ENCODE data around the gene TMEM52B.

TMEM52B gene

DNA sequence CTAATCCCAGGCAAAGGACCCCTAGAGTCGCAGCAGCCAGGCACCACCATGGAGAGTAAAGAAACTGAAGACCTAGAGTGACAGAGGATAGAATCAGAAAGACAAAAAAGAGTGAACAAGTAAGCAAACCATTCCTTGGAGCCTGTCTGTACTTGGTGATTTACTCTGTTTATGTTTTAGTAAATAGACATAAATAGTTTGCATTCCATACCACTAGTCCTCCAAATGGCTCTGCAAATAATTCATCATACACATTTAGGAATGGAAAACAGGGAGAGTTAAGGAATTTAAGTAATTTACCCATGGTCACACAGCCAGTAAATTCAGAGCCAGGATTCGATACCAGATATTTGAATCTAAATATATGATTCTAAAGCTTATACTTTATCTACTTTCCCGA, 9.7 kb upstream of the TMEM52B start:
- H3K4me3 ChIP-seq (replicated peaks; ENCODE audit: low read depth, low read length): no peak overlapping the region
- TF ChIP-seq, protein P1, sequence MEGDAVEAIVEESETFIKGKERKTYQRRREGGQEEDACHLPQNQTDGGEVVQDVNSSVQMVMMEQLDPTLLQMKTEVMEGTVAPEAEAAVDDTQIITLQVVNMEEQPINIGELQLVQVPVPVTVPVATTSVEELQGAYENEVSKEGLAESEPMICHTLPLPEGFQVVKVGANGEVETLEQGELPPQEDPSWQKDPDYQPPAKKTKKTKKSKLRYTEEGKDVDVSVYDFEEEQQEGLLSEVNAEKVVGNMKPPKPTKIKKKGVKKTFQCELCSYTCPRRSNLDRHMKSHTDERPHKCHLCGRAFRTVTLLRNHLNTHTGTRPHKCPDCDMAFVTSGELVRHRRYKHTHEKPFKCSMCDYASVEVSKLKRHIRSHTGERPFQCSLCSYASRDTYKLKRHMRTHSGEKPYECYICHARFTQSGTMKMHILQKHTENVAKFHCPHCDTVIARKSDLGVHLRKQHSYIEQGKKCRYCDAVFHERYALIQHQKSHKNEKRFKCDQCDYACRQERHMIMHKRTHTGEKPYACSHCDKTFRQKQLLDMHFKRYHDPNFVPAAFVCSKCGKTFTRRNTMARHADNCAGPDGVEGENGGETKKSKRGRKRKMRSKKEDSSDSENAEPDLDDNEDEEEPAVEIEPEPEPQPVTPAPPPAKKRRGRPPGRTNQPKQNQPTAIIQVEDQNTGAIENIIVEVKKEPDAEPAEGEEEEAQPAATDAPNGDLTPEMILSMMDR (IDR thresholded peaks at IDR 0.05; ENCODE audit: low read length, missing control alignments): no peak
- DNase-seq (ENCODE audit: low read depth): no peak

DNA sequence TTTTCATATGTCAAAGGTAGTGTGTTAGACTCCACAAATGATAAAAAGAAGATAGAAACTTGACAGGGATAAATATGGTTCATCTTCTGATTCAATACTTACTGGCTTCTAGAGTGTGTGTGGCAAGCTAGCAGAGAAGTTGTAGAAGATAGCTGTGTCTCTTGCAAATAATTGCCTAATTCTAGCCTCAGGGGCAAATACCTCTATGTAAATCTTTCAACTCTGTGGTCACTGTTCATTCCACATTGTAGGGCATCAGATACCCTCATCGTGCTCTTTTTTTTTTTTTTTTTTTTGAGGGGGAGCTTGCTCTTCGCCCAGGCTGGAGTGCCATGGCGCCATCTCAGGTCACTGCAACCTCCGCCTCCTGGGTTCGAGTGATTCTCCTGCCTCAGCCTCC, 8.6 kb upstream of the TMEM52B start:
- TF ChIP-seq, protein P1 (IDR thresholded peaks at IDR 0.05; ENCODE audit: low read length, missing control alignments): no peak
- no peak for DNase-seq (ENCODE audit: low read depth)
- no peak overlapping the region for H3K4me3 ChIP-seq (replicated peaks; ENCODE audit: low read depth, low read length)

DNA sequence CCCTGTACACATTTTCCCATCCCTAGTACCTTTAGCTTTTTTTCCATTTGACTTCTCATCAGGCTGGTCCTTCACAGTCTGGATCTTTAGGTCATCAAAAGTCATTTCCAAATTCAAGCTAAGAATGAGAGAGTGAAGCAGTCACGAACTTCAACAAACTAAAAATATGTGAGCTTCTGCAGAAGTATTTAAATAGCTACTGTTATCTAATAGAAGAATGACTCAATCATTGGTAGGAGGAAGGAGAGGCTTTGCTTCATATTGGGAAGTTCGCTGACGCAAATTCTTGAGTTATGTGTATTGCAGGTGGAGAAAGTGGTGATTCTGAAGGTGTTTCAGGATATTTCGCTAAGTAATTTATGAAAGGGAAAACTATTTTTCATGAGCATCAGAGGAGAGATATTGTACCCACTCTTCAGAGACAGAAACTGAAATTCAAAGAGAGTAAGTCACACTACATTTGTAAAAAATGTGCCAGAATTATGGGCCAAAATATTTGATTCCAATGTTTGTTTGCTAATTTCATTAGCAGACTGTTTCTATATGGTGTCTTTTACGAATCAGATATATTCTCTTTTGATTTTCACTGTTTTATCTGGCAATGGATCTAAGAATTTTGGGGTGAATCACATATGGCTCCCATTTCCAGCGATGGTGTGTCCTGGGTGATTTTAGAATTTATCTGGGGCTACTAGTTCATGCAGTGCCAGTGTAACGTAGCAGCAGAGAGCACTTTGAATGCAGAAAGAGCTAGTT, 6.7 kb upstream of the TMEM52B start, which contains the start of gene OLR1:
TSS of gene OLR1 (minus strand) at position 160 of the 756 bp plus-strand sequence. CDS start at position 105, 55 bp downstream.
- no peak within 1 kb of the TSS for H3K4me3 ChIP-seq (replicated peaks; ENCODE audit: low read depth, low read length)
- peak; percentile 23 for DNase-seq (ENCODE audit: low read depth)
- TF ChIP-seq, protein P1 (IDR thresholded peaks at IDR 0.05; ENCODE audit: low read length, missing control alignments): no peak

DNA sequence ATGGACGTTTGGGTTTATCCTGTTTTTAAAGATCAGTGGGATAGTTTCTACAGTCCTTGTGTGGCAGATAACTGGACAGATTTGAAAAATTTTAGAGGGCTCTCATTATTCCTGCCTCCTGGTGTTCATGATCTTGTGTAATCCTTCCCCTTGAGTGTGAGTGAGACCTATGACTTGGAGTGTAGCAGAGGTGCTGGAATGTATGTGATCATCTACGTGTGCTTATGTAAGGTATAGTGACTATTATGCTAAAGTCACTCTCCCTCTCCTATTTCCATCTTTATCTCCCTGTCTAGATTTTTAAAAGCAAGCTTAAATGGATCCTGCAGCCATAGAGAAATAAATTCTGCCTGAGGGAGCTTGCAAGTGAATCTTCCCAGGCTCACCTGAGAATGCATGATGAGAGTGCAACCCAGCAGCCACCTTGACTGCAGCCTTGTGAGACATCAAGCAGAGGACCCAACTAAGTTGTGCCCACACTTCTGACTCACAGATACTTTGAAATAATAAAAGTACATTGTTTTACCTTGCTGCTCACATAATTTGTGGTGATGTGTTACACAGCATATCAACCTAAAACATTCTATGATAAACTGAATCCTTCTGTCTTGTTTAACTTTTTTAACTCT, 3.7 kb upstream of the TMEM52B start:
- no peak overlapping the region for H3K4me3 ChIP-seq (replicated peaks; ENCODE audit: low read depth, low read length)
- TF ChIP-seq, protein P1 (IDR thresholded peaks at IDR 0.05; ENCODE audit: low read length, missing control alignments): no peak
- no peak for DNase-seq (ENCODE audit: low read depth)

DNA sequence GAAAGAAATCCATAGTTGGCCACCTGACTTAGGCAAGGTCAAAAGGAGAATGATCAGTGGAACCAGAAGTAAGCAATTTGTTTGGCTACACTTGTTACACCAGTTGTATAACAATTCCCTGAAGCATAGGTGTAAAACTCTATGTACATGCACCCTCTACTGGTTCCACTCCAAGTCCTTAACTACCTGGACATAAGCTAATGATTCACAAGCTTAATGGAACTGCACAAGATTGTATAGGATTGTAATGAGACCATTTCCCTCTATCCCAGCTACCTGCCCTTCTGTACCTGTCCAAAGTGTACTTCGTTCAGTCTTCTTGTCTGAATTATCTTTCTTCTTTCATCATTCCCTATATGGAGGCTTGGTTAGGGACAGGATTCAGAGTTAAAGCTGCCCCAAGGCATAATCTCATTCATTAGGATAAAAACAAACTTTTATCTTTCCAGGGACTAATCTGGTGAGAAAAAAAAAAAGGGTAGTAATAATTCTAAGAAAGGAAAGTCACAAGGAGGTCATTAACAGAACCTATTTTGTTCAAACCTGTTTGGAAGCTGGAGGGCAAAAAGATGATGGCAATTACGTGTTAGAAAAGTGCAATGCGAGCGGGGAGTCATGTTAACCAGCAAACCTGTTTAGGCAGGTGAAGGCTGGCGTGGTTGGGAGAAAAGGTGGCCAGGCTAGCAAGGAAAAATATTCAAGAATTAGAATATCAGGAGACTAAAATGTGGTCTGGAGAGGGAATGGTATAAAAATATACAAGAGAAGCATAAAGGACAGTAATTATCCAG, 2.8 kb upstream of the TMEM52B start:
- H3K4me3 ChIP-seq (replicated peaks; ENCODE audit: low read depth, low read length): no peak overlapping the region
- no peak for DNase-seq (ENCODE audit: low read depth)
- TF ChIP-seq, protein P1 (IDR thresholded peaks at IDR 0.05; ENCODE audit: low read length, missing control alignments): no peak

DNA sequence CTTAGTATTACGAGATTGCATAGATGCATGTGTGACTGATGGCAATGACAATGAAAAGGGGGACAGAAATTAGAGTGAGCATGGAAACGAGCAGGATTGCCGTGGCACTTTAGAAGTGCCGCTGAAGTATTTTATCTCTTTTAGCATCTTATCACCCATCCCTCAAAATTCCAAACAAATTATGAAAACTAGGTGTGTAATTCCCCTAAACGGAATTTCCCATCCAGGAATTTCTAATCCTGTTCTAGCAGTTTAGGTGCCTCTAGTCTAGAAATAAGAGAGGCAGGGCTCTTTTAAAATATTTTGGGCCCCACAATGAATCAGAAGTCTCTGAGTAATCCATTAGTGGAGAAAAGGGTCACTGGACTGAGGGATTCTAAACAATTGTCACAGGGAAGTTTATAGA, 947 bp downstream of the TMEM52B start:
- H3K4me3 ChIP-seq (replicated peaks; ENCODE audit: low read depth, low read length): no peak overlapping the region
- TF ChIP-seq, protein P1 (IDR thresholded peaks at IDR 0.05; ENCODE audit: low read length, missing control alignments): no peak
- DNase-seq (ENCODE audit: low read depth): no peak
